ENCODE results near the gene AHCYL2. TPM values are rescaled to one million over a fixed set of nuclear protein-coding genes. Genes with fewer than 3 reads are reported as not detected.

The AHCYL2 gene
- total RNA-seq, 4 donors from 2014 or later = 14.7 to 22.6 (median 16.9) TPM

DNA sequence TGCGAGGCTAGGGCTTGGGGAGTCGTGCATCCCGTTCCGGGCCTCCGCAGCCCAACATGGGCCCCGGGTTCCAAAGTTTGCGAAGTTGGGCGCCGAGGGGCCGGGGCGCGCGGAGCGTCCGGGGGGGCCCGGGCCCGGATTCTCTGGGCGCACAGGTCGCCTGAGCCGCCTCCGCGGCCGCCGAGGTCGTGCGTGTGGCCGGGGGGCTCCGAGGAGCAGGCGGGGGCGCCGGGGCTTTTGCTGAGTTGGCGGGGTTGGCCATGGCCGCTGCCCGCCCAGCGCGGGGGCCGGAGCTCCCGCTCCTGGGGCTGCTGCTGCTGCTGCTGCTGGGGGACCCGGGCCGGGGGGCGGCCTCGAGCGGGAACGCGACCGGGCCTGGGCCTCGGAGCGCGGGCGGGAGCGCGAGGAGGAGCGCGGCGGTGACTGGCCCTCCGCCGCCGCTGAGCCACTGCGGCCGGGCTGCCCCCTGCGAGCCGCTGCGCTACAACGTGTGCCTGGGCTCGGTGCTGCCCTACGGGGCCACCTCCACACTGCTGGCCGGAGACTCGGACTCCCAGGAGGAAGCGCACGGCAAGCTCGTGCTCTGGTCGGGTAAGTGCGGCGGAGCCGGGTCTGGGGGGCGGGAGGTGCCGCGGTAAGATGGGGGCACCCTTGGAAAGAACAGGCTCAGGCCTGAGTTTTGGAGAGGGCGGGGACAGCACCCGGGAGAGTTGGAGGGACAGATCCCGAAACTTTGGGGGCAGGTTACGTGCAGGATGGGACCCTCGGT is 35.8 kb upstream of the AHCYL2 start:
- TF ChIP-seq, protein P1, sequence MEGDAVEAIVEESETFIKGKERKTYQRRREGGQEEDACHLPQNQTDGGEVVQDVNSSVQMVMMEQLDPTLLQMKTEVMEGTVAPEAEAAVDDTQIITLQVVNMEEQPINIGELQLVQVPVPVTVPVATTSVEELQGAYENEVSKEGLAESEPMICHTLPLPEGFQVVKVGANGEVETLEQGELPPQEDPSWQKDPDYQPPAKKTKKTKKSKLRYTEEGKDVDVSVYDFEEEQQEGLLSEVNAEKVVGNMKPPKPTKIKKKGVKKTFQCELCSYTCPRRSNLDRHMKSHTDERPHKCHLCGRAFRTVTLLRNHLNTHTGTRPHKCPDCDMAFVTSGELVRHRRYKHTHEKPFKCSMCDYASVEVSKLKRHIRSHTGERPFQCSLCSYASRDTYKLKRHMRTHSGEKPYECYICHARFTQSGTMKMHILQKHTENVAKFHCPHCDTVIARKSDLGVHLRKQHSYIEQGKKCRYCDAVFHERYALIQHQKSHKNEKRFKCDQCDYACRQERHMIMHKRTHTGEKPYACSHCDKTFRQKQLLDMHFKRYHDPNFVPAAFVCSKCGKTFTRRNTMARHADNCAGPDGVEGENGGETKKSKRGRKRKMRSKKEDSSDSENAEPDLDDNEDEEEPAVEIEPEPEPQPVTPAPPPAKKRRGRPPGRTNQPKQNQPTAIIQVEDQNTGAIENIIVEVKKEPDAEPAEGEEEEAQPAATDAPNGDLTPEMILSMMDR (IDR thresholded peaks at IDR 0.05; ENCODE audit: low read depth) = no peak

DNA sequence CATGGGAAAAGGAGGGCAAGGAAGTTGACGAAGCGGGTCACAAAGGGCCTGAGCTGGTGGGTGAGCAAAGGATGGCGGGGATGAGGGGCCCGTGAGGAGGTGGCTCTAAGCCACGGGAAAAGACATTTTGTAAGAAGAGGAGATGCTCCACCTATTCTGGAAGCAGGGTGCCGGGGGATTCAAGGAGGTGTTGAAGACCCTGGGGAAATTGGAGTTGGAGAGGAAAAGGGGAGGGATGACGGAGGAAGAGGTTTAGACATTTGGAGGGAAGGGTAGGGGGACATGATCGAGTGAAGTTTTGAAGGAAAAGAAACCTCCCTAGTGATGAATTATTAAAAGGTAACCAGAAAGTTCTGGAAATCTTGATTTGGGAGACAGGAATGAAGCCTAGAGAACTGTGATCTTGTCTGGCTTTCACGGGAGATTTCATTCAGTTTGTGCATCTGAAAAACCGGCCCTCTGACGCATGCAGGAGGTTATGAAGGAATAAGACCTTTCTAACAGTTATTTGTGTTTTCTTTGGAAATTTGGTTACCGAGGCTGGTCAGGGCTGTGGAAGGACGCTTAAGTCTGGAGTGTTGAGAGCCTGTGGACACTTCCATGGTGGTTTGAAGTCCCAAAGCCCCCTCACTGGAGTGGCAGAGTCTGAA is 35.0 kb upstream of the AHCYL2 start:
- TF ChIP-seq, protein P1 (IDR thresholded peaks at IDR 0.05; ENCODE audit: low read depth) = no peak

DNA sequence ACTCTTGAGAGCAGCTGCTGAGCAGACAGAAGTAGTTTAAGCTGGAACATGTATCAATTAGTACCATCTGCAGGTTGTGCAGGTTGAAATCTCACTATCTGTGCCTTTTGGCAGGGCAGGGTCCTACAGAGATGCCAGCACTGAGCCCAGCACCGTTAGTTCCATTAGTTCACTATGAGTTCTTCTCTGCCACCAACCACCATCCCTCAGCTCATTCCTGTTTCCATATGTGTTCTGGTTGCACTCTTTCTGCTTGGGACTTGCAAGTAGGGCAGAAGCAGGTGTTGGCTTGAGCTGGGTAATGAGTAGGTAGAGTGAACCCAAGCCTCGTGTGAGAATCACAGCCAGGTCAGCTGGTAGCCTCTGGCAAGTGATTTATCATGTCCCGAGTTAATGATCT is 33.6 kb upstream of the AHCYL2 start:
- TF ChIP-seq, protein P1 (IDR thresholded peaks at IDR 0.05; ENCODE audit: low read depth) = no peak

DNA sequence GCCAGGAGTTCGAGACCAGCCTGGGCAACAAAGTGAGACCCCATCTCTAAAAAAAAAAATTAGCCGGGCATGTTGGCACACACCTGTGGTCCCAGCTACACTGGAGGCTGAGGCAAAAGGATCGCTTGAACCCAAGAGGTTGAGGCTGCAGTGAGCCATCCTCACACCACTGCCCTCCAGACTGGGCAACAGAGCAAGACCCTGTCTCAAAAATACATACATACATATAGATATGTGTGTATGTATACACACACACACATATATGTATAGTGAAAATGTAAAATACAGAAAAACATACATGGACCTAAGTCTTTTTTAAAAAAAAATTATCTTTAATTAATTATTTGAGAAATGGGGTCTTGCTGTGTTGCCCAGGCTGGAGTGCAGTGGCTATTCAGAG is 30.9 kb upstream of the AHCYL2 start:
- TF ChIP-seq, protein P1 (IDR thresholded peaks at IDR 0.05; ENCODE audit: low read depth) = no peak

DNA sequence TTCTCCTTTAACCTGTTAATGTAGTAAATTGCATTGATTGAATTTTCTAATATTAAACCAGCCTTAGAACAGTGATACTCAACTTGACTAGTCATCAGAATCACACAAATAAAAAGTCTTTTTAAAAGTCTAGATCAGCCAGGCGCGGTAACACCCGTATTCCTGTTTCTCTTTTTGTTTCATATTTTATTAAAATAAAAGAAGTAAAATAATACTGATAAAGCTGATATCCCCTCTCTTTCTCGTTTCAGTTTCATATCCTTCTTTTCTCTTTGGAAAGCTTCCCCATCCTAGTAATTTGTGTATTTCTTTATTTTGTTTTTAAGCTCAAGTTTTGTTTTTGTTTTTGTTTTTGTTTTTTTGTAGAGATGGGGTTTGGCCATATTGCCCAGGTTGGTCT is 27.1 kb upstream of the AHCYL2 start:
- TF ChIP-seq, protein P1 (IDR thresholded peaks at IDR 0.05; ENCODE audit: low read depth) = no peak

DNA sequence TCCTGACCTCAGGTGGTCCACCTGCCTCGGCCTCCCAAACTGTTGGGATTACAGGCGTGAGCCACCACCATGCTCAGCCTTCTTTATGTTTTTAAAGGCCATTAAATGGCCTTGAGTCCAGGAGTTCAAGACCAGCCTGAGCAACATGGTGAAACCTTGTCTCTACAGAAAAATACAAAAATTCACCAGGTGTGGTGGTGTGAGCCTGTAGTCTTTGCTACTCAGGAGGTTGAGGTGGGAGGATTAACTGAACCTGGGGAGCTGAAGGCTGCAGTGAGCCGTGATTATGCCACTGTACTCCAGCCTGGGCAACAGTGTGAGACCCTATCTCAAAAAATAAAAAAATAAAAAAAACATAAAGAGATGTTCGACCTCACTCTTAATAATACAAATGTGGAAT is 25.4 kb upstream of the AHCYL2 start:
- TF ChIP-seq, protein P1 (IDR thresholded peaks at IDR 0.05; ENCODE audit: low read depth) = no peak

DNA sequence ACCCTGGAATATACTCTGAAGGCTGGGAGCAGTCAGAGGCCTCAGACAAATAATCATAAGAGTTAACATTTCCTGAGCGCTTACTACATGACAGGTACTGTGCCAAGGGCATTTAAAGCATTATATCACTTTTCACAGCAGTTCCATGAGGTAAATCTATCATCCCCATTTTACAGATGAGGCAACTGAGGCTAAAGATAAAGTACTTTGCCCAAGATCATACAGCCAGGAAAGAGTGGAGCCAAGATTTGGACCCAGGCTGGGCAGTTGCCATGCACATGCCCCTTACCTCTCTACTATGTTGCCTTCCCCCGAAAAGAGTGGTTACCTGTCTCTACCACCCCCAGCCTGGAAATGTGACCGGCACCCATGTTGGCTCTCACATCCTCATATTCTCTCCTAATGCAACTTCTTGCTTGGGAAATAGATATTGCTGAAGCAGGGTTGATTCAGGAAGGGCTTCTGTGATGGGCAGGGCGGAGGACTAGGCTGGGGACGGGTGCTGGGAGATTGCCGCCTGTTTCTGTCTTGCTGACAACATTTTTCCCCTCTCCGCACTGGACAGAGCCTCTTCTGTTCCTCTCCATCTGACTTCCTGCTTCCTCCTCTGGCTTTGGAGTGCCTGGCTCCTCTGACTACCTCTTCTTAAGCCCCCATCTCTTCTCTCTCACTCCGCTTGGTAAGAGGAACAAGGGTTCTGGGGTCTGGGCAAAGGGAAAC is 22.6 kb upstream of the AHCYL2 start:
- TF ChIP-seq, protein P1 (IDR thresholded peaks at IDR 0.05; ENCODE audit: low read depth) = no peak
